NT2/D1 (cell line): ENCODE data around the gene MFAP1.

Experiments used
- SUZ12 ChIP-seq: IDR thresholded peaks from 2 replicates; pipeline ENCODE4 v1.6.1; 2011; ENCODE audit not compliant: insufficient read length, insufficient read depth; ENCODE audit errors: extremely low read depth
- YY1 ChIP-seq: IDR thresholded peaks from 2 replicates; pipeline ENCODE4 v1.6.1; 2011; ENCODE audit not compliant: insufficient read length, insufficient read depth
- ZNF274 ChIP-seq: IDR thresholded peaks from 2 replicates; pipeline ENCODE4 v1.6.1; 2011; ENCODE audit warnings: mild to moderate bottlenecking, low read depth, low read length

DNA sequence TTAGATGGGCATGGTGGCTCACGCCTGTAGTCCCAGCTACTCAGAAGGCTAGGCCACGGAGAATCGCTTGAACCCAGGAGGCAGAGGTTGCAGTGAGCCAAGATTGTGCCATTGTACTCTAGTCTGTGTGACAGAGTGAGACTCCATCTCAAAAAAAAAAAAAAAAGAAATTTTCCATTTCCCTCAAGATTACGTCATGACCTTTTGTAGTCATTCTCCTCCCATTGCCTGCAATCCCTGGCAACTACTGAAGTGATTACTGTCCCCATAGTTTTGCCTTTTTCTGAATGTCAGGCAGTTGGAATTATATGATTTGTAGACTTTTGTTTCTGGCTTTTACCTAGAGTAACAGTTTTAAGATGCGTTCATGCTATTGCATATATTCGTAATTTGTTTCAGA is 30.3 kb upstream of the MFAP1 start:
- TF ChIP-seq ZNF274 (no peak), YY1 (no peak), SUZ12 (no peak)
